ENCODE measurements around the gene PYGM.
"Not testable (repeated sequence)": the region's sequence is repeated elsewhere in the genome, so short reads cannot be mapped to it uniquely, and the experiment has no call there.

PYGM gene

GRCh38 chr11:64717268-64717578 lies 42.6 kb downstream of the PYGM start:
- DNase-seq (ENCODE audit: low read depth in 2 of 2): no peak

GRCh38 chr11:64716473-64717267 lies 43.1 kb downstream of the PYGM start:
- DNase-seq (ENCODE audit: low read depth in 2 of 2): no peak

- no peak for DNase-seq (ENCODE audit: low read depth in 2 of 2)
Measured at GRCh38 chr11:64715756-64716472, 43.9 kb downstream of the PYGM start.

DNA sequence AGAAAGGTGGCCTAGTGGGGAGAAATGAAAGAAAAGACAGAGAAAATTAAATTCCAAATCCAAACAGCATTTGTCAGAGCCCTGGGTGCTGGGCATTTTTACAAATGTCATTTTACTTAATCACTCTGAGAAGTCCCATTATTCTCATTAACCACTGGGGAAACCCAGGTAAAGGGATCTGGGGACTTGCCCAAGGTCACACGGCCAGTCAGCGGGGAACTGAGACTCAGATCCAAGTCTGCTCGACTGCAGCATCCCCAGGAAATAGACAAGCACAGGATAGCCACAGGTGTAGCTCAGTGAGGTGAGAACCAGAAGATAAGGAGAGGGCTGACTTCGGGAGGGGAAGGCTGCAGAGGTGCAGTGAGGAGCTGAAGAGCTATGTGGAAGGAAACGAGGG lies 44.7 kb downstream of the PYGM start:
- DNase-seq (ENCODE audit: low read depth in 2 of 2): no peak

- DNase-seq (ENCODE audit: low read depth in 2 of 2): no peak
Measured at GRCh38 chr11:64714666-64715065, 45.1 kb downstream of the PYGM start.

GRCh38 chr11:64713781-64714363 lies 45.9 kb downstream of the PYGM start:
- DNase-seq (ENCODE audit: low read depth in 2 of 2): no peak

GRCh38 chr11:64713016-64713707 lies 46.6 kb downstream of the PYGM start:
- DNase-seq (ENCODE audit: low read depth in 2 of 2): no peak

GRCh38 chr11:64712430-64713015 lies 47.3 kb downstream of the PYGM start:
- no peak for DNase-seq (ENCODE audit: low read depth in 2 of 2)

GRCh38 chr11:64711956-64712362 lies 47.8 kb downstream of the PYGM start:
- no peak for DNase-seq (ENCODE audit: low read depth in 2 of 2)

DNA sequence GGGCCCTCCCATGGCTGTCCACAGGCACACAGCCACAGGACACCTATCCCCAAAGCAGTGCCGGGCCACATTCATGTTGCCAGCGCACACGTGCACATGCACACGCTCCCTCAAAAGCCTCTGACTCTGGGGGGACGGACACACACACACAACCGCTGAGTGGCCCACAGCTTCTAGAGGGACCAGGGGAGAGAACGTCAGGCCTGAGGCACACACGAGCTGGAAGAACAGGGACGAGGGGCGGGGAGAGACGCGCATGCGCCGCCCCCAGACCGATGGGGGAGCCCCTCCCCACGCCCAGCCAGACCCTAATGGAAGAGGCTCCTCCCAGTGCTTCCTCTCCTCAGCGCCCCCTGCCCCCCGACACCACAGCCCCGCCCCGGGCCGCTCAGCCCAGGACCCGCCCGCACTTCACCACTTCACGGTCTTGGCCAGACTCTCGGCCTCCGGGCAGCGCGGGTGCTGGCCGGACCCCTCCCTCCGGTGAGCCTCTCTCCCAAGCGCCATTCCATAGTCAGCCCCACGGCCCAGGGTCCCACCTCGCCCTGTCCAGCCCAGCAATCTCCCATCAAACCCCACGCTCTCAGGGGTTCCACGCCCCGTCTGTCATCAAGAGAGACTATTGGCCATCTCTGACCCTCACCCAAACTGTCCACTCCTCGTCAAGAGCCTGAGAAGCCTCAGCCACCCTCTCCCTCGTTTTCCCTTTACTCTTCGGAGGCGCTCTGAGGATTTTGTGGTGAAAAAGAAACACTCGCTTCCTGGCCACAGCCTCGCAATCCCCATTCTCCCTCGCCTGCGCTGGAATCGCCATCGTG lies 48.4 kb downstream of the PYGM start:
- no peak for DNase-seq (ENCODE audit: low read depth in 2 of 2)

GRCh38 chr11:64710418-64711137 lies 49.2 kb downstream of the PYGM start:
- DNase-seq (ENCODE audit: low read depth in 2 of 2): peak in 1 of 2 experiments; percentile 24

GRCh38 chr11:64705501-64705900 lies 54.3 kb downstream of the PYGM start:
- no peak for DNase-seq (ENCODE audit: low read depth in 2 of 2)

DNA sequence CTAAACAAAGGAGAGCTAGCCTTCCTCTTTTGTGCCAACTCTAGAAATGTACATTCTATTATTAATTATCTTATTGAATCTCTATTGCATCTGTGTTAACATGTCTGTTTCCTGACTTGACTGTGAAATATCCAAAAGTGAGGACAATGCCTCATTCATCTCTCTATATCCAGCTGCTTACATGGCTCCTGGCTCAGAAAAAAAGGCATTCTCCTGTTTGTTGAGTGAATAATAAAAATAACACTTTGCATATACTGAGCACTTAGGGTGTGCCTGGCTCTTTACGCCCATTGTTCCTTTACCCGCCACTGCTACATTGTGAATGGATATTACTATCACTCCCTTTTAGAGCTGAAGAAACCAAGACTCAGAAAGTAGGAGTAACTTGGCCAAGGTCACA lies 56.7 kb downstream of the PYGM start:
- no peak for DNase-seq (ENCODE audit: low read depth in 2 of 2)

DNA sequence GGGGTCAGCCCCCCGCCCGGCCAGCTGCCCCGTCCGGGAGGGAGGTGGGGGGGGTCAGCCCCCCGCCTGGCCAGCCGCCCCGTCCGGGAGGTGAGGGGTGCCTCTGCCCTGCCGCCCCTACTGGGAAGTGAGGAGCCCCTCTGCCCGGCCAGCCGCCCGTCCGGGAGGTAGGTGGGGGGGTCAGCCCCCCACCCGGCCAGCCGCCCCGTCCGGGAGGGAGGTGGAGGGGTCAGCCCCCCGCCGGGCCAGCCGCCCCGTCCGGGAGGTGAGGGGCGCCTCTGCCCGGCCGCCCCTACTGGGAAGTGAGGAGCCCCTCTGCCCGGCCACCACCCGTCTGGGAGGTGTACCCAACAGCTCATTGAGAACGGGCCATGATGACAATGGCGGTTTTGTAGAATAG lies 57.8 kb downstream of the PYGM start:
- DNase-seq (ENCODE audit: low read depth in 2 of 2): not testable (repeated sequence)

DNA sequence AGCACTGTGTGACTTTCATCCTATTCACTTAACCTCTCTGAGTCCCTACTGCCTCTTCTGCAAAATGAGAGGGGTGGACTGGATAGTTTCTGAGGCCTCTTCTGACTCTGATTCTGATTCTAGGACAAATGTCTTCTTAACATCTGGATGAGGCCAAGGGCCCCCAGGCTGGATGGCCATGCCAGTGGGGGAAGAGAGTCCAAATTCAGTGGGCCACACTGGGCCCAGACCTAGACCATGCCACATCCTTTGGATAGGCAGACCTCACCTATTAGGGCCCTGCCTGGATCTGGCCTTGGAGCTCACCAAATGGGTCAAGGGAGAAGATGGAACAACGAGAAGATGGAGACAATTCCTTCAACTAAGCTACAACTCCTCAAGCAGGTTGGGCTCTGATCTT lies 61.3 kb downstream of the PYGM start:
- no peak for DNase-seq (ENCODE audit: low read depth in 2 of 2)

DNA sequence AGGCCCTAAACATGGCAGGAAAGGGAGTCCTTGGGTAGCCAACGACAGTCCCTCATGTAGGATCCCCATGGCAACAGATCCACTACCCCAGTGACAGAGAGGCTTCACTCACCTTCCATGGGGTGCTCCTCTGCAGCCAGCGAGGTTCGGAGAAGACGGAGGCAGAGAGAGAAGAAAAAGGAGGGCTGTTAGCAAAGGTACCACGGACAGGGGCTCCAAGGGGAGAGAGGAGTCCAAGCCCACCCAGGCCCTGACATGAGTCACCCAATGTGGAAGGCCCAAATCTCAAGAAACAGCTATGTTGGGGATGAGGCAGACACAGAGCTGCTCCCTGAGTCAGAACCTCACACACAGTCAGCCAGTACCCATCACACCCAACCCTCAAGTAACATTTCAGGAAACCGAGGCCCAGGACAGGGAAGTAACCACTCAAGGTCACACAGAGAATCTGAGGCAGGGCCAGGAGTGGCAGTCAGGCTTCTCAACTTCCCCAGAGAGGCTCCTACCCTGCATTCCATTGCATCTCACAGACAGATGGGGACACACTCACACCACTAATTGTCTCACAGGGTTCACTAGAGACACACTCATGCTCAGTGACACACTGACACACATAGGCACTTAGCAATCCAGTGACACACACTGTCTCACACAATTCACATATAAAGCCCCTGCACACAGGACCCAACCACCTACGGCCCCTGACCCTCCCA lies 62.0 kb downstream of the PYGM start:
- DNase-seq (ENCODE audit: low read depth in 2 of 2): no peak
